LHCN-M2 (cell line): ENCODE measurements around the gene TCEAL4. TPM values are rescaled to one million over a fixed set of nuclear protein-coding genes. Genes with fewer than 3 reads are reported as not detected.

Experiments
- total RNA-seq: library from RNA; depleted of rRNA; stranded (reverse); fragments of >200 nt; gene quantifications from 2 replicates; pipeline ENCODE4 v1.2.3, GENCODE V29; 2014; rRNA removed

The TCEAL4 gene
- total RNA-seq, 1 experiment from 2014 or later: 113 TPM

Other genes starting within 250 kb of the TCEAL4 start
- 224 and 277 TPM in 2 replicates for gene TCEAL9, start 229.0 kb upstream of the TCEAL4 start, total RNA-seq
- 354 and 380 TPM in 2 replicates for gene BEX3, start 209.0 kb upstream of the TCEAL4 start, total RNA-seq
- 0.11 and 0.38 TPM in 2 replicates for gene RAB40A, start 66.0 kb upstream of the TCEAL4 start, total RNA-seq
- 38.6 and 39.7 TPM in 2 replicates for gene TCEAL3, start 22.4 kb downstream of the TCEAL4 start, total RNA-seq
- gene TCEAL1, start 43.5 kb downstream of the TCEAL4 start, total RNA-seq: 54.0 and 68.4 TPM in 2 replicates
- gene MORF4L2, start 101.2 kb downstream of the TCEAL4 start, total RNA-seq: 702 and 722 TPM in 2 replicates
- gene TMEM31, start 125.4 kb downstream of the TCEAL4 start, total RNA-seq: not detected in 2 replicates
- gene PLP1, start 191.3 kb downstream of the TCEAL4 start, total RNA-seq: 0.17 TPM in 1 of 2 replicates, not detected in the other
- under 0.01 and 0.13 TPM in 2 replicates for gene RAB9B, start 246.7 kb downstream of the TCEAL4 start, total RNA-seq